IMR-90 (cell line): ENCODE data around the gene SLC9B2. TPM values are rescaled to one million over a fixed set of nuclear protein-coding genes. Genes with fewer than 3 reads are reported as not detected.

Experiments used
- ATAC-seq: fragments of 200-7000 bp; cut with Tn5 transposase; 2 replicates; pipeline ENCODE4 v1.9.1; 2020; ENCODE audit warnings: low read depth, mild to moderate bottlenecking, moderate library complexity
- BruUV-seq: library from RNA; stranded (reverse); fragments of 400-500 nt; replicated peaks from 2 replicates; lab custom pipeline; 2021; lab: Mats Ljungman, UMichigan
- CTCF ChIA-PET: fragments of 300-600 bp; formaldehyde crosslinking; extraction: SDS; loops from one replicate; lab custom pipeline; 2021; ENCODE audit warnings: antibody characterized with exemption; lab: Yijun Ruan, JAX
- POLR2A ChIA-PET: fragments of 300-600 bp; sonication (Branson Sonifier 250); formaldehyde crosslinking; loops from one replicate; lab custom pipeline; 2022; ENCODE audit warnings: antibody characterized with exemption; ENCODE audit not compliant: unreplicated experiment; lab: Charles Lee
- DNase-seq: peaks from one replicate; pipeline ENCODE4 v3.0.0; 2013
- H2AFZ ChIP-seq: replicated peaks from 2 replicates; pipeline ENCODE3; 2013; ENCODE audit warnings: low read length, mild to moderate bottlenecking; ENCODE audit not compliant: poor library complexity
- H2AK5ac ChIP-seq: 2 replicates; pipeline ENCODE4 v1.6.1; 2013; ENCODE audit warnings: low read depth, low read length, inconsistent platforms
- H2AK9ac ChIP-seq: replicated peaks from 2 replicates; pipeline ENCODE3; 2013; ENCODE audit warnings: mild to moderate bottlenecking, low read depth, low read length, moderate library complexity; ENCODE audit not compliant: poor library complexity
- H2BK120ac ChIP-seq: 2 replicates; pipeline ENCODE4 v1.6.1; 2013; ENCODE audit warnings: low read depth, low read length, inconsistent platforms
- H2BK15ac ChIP-seq: 3 replicates; pipeline ENCODE4 v1.6.1; 2013; ENCODE audit warnings: low read depth, low read length, inconsistent platforms
- H2BK20ac ChIP-seq: 2 replicates; pipeline ENCODE4 v1.6.1; 2013; ENCODE audit warnings: low read depth, mild to moderate bottlenecking, inconsistent platforms, low read length, moderate library complexity
- H2BK5ac ChIP-seq: 2 replicates; pipeline ENCODE4 v1.6.1; 2013; ENCODE audit warnings: mild to moderate bottlenecking, low read depth, low read length, inconsistent platforms; ENCODE audit not compliant: poor library complexity, severe bottlenecking
- H3K14ac ChIP-seq: replicated peaks from 2 replicates; pipeline ENCODE4 v1.6.1; 2013; ENCODE audit warnings: low read depth, low read length, inconsistent platforms
- H3K18ac ChIP-seq: 2 replicates; pipeline ENCODE4 v1.6.1; 2013; ENCODE audit warnings: low read depth, low read length, control low read depth
- H3K23ac ChIP-seq: 2 replicates; pipeline ENCODE4 v1.6.1; 2013; ENCODE audit warnings: low read depth, low read length, inconsistent platforms
- H3K27ac ChIP-seq: 2 replicates; pipeline ENCODE4 v1.5.1; 2013; ENCODE audit warnings: mild to moderate bottlenecking, control low read depth, low read length; ENCODE audit not compliant: insufficient read depth
- H3K27me3 ChIP-seq: 2 replicates; pipeline ENCODE4 v1.6.1; 2013; ENCODE audit warnings: low read length; ENCODE audit not compliant: control insufficient read depth, insufficient read depth
- H3K36me3 ChIP-seq: 2 replicates; pipeline ENCODE4 v1.6.1; 2013; ENCODE audit warnings: low read length, mixed read lengths; ENCODE audit not compliant: control insufficient read depth, insufficient read depth
- H3K4ac ChIP-seq: 2 replicates; pipeline ENCODE4 v1.6.1; 2013; ENCODE audit warnings: low read depth, low read length, inconsistent platforms
- H3K4me1 ChIP-seq: 2 replicates; pipeline ENCODE4 v1.6.1; 2013; ENCODE audit warnings: low read length, mixed read lengths; ENCODE audit not compliant: control insufficient read depth, insufficient read depth
- H3K4me2 ChIP-seq: 2 replicates; pipeline ENCODE4 v1.6.1; 2013; ENCODE audit warnings: low read depth, mild to moderate bottlenecking, control low read depth, low read length, moderate library complexity
- H3K4me3 ChIP-seq: 2 replicates; pipeline ENCODE4 v1.5.1; 2013; ENCODE audit warnings: low read depth, mild to moderate bottlenecking, control low read depth, low read length, moderate library complexity; ENCODE audit not compliant: insufficient read depth
- H3K56ac ChIP-seq: 2 replicates; pipeline ENCODE4 v1.6.1; 2013; ENCODE audit warnings: low read length, inconsistent platforms; ENCODE audit not compliant: insufficient read depth; ENCODE audit errors: extremely low read depth
- H3K79me1 ChIP-seq, 2 experiments: 2 replicates each; pipeline ENCODE4 v1.6.1; 2013; ENCODE audit warnings: low read length in 2 of 2, inconsistent platforms in 1 of 2, low read depth in 1 of 2
- H3K9ac ChIP-seq: 2 replicates; pipeline ENCODE4 v1.6.1; 2013; ENCODE audit warnings: low read depth, low read length, control low read depth
- H3K9me1 ChIP-seq: 2 replicates; pipeline ENCODE4 v1.6.1; 2013; ENCODE audit warnings: low read length, inconsistent platforms; ENCODE audit not compliant: insufficient read depth
- H3K9me3 ChIP-seq: 2 replicates; pipeline ENCODE4 v1.6.1; 2013; ENCODE audit warnings: low read length; ENCODE audit not compliant: control insufficient read depth, insufficient read depth
- H4K20me1 ChIP-seq: 2 replicates; pipeline ENCODE4 v1.6.1; 2013; ENCODE audit warnings: low read length, inconsistent platforms; ENCODE audit not compliant: insufficient read depth
- H4K5ac ChIP-seq: 2 replicates; pipeline ENCODE4 v1.6.1; 2013; ENCODE audit warnings: mild to moderate bottlenecking, low read depth, low read length, control low read depth
- H4K8ac ChIP-seq, 2 experiments: 2 replicates each; pipeline ENCODE4 v1.6.1; 2013; ENCODE audit warnings: low read depth in 2 of 2, low read length in 2 of 2, control low read depth in 1 of 2, inconsistent platforms in 1 of 2
- H4K91ac ChIP-seq: 2 replicates; pipeline ENCODE4 v1.6.1; 2013; ENCODE audit warnings: low read depth, low read length, inconsistent platforms; ENCODE audit not compliant: insufficient read depth
- BHLHE40 ChIP-seq: fragments of 150-350 bp; IDR thresholded peaks from 2 replicates; pipeline ENCODE4 v1.6.1; 2016; ENCODE audit warnings: mild to moderate bottlenecking, low read depth, low read length
- CEBPB ChIP-seq: IDR thresholded peaks from 2 replicates; pipeline ENCODE4 v1.6.1; 2012; ENCODE audit warnings: low read depth, low read length, improper control_type of control experiment
- CHD1 ChIP-seq: IDR thresholded peaks from 2 replicates; pipeline ENCODE4 v1.6.1; 2012; ENCODE audit warnings: low read depth, low read length, improper control_type of control experiment
- FOS ChIP-seq: fragments of 150-350 bp; IDR thresholded peaks from 2 replicates; pipeline ENCODE4 v1.6.1; 2016; ENCODE audit warnings: low read depth, low read length
- MAFK ChIP-seq: IDR thresholded peaks from 2 replicates; pipeline ENCODE4 v1.6.1; 2012; ENCODE audit warnings: low read depth, low read length, improper control_type of control experiment
- MAZ ChIP-seq: IDR thresholded peaks from 2 replicates; pipeline ENCODE4 v1.6.1; 2012; ENCODE audit warnings: low read depth, mild to moderate bottlenecking, low read length, improper control_type of control experiment, moderate library complexity, borderline replicate concordance
- MXI1 ChIP-seq: IDR thresholded peaks from 2 replicates; pipeline ENCODE4 v1.6.1; 2012; ENCODE audit warnings: low read depth, mild to moderate bottlenecking, low read length, moderate library complexity, borderline replicate concordance
- NFE2L2 ChIP-seq: fragments of 150-350 bp; IDR thresholded peaks from 2 replicates; pipeline ENCODE4 v1.6.1; 2016; ENCODE audit warnings: low read depth, mild to moderate bottlenecking, low read length
- POLR2A ChIP-seq: IDR thresholded peaks from 2 replicates; pipeline ENCODE4 v1.6.1; 2012; ENCODE audit warnings: mild to moderate bottlenecking, low read depth, low read length
- RAD21 ChIP-seq: IDR thresholded peaks from 2 replicates; pipeline ENCODE4 v1.6.1; 2012; ENCODE audit warnings: low read length, improper control_type of control experiment
- RCOR1 ChIP-seq: IDR thresholded peaks from 2 replicates; pipeline ENCODE4 v1.6.1; 2012; ENCODE audit warnings: mild to moderate bottlenecking, low read length, improper control_type of control experiment; ENCODE audit not compliant: insufficient replicate concordance
- RFX5 ChIP-seq: IDR thresholded peaks from 2 replicates; pipeline ENCODE4 v1.8.0; 2012; ENCODE audit warnings: low read depth, mild to moderate bottlenecking, low read length, moderate library complexity
- SMC3 ChIP-seq: fragments of 150-350 bp; IDR thresholded peaks from 2 replicates; pipeline ENCODE4 v1.6.1; 2016; ENCODE audit warnings: low read depth, mild to moderate bottlenecking, antibody characterized with exemption, low read length, moderate library complexity
- USF2 ChIP-seq: fragments of 150-350 bp; IDR thresholded peaks from 2 replicates; pipeline ENCODE4 v1.6.1; 2017; ENCODE audit warnings: mild to moderate bottlenecking, antibody characterized with exemption, low read length, low read depth
- WGBS, 2 experiments: methylation state at CpG; one replicate each; pipeline versions ENCODE4 v1.1.5 to v1.1.7; 2013; ENCODE audit warnings: missing lambda C conversion rate in 2 of 2; ENCODE audit not compliant: insufficient read length in 1 of 2; ENCODE audit errors: extremely low coverage in 2 of 2; 5-methylcytosine and 5-hydroxymethylcytosine counted together
- dilution Hi-C: fragments of 300-500 bp; cut with HindIII; formaldehyde crosslinking; loops from one replicate; pipeline ENCODE4 v1.14.3; 2018; ENCODE audit warnings: low sequenced_read_pairs; ENCODE audit not compliant: unreplicated experiment
- in situ Hi-C: fragments of 300-500 bp; cut with MboI; formaldehyde crosslinking; loops from 3 replicates; pipeline ENCODE4 v1.14.3; 2019; ENCODE audit warnings: low sequenced_read_pairs, inconsistent platforms, mixed read lengths
- intact Hi-C: fragments of 100-400 bp; cut with micrococcal nuclease; formaldehyde crosslinking; loops from 2 replicates; pipeline ENCODE4 v1.10.0; 2022
- polyA plus RNA-seq, 3 experiments: library from polyadenylated mRNA; depleted of rRNA; stranded (reverse); fragments of >200 nt; gene quantifications; 2 replicates each; pipeline ENCODE4 v1.2.3, GENCODE V29; 2012; ENCODE audit warnings: low replicate concordance in 1 of 3
- total RNA-seq: library from RNA; depleted of rRNA; stranded (reverse); fragments of >200 nt; gene quantifications from 2 replicates; pipeline ENCODE4 v1.2.3, GENCODE V29; 2012
- TF ChIP-seq, protein P1 (sequence below): conservative IDR thresholded peaks from 2 replicates; pipeline ENCODE4 v1.5.1; 2012; ENCODE audit warnings: mild to moderate bottlenecking, low read depth, low read length, improper control_type of control experiment
- TF ChIP-seq, protein P2 (sequence below): fragments of 150-350 bp; IDR thresholded peaks from 2 replicates; pipeline ENCODE4 v1.6.1; 2016; ENCODE audit warnings: low read depth, mild to moderate bottlenecking, low read length, moderate library complexity, borderline replicate concordance

Gene SLC9B2
- total and polyA plus RNA-seq, 2 of the 4 experiments (the other 2 are of a cell fraction) = 5.7 to 9.0 TPM

- H3K4me2 ChIP-seq = no peak overlapping the region
- H3K18ac ChIP-seq = no peak overlapping the region
- CTCF ChIA-PET = interaction anchor here (1.2 kb wide), 1 partner anchor 15 kb away, joined by 4 read pairs; no protein-coding TSS in a partner anchor
- H2AFZ ChIP-seq = no peak overlapping the region
- peaks cover 15 to 21% of the 10 kb centered on the region in 2 experiments for H3K79me1 ChIP-seq
- H3K9me1 ChIP-seq = peaks cover 4% of the 10 kb centered on the region
- no peak overlapping the region for H4K5ac ChIP-seq
- dilution Hi-C loops (no loop called here), intact Hi-C loops (loop anchor here (10.0 kb wide), 1 partner anchor 750 kb away; the partner anchor contains the start of gene SLC39A8), in situ Hi-C loops (loop anchor here (10.0 kb wide), 1 partner anchor 650 kb away; no protein-coding TSS in a partner anchor)
- ATAC-seq (no peak), DNase-seq (no peak)
- TF ChIP-seq, protein P1, sequence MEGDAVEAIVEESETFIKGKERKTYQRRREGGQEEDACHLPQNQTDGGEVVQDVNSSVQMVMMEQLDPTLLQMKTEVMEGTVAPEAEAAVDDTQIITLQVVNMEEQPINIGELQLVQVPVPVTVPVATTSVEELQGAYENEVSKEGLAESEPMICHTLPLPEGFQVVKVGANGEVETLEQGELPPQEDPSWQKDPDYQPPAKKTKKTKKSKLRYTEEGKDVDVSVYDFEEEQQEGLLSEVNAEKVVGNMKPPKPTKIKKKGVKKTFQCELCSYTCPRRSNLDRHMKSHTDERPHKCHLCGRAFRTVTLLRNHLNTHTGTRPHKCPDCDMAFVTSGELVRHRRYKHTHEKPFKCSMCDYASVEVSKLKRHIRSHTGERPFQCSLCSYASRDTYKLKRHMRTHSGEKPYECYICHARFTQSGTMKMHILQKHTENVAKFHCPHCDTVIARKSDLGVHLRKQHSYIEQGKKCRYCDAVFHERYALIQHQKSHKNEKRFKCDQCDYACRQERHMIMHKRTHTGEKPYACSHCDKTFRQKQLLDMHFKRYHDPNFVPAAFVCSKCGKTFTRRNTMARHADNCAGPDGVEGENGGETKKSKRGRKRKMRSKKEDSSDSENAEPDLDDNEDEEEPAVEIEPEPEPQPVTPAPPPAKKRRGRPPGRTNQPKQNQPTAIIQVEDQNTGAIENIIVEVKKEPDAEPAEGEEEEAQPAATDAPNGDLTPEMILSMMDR = no peak
- TF ChIP-seq FOS (no peak), CHD1 (no peak), USF2 (no peak), BHLHE40 (no peak), POLR2A (no peak), RCOR1 (no peak), MXI1 (no peak), MAFK (no peak), RAD21 (no peak), MAZ (no peak), NFE2L2 (no peak), CEBPB (no peak), SMC3 (no peak), RFX5 (no peak)
- TF ChIP-seq, protein P2, sequence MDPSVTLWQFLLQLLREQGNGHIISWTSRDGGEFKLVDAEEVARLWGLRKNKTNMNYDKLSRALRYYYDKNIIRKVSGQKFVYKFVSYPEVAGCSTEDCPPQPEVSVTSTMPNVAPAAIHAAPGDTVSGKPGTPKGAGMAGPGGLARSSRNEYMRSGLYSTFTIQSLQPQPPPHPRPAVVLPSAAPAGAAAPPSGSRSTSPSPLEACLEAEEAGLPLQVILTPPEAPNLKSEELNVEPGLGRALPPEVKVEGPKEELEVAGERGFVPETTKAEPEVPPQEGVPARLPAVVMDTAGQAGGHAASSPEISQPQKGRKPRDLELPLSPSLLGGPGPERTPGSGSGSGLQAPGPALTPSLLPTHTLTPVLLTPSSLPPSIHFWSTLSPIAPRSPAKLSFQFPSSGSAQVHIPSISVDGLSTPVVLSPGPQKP = no peak
- H2AK5ac ChIP-seq = no peak overlapping the region
- no peak overlapping the region for H3K23ac ChIP-seq
- H3K56ac ChIP-seq = no peak overlapping the region
- no peak overlapping the region for H2BK120ac ChIP-seq
- no peak overlapping the region for H3K4ac ChIP-seq
- H3K4me1 ChIP-seq = peaks cover 7% of the 10 kb centered on the region
- no peak overlapping the region for H4K91ac ChIP-seq
- peaks cover 11% of the 10 kb centered on the region for H3K36me3 ChIP-seq
- no peaks in the 10 kb centered on the region for H4K20me1 ChIP-seq
- no peak overlapping the region for H4K8ac ChIP-seq
- no peak overlapping the region for H2BK15ac ChIP-seq
- WGBS, 2 experiments = 92% methylated on average over 2 of the region's 3 CpGs; no CpG with 5 or more reads in 1 of the 2 experiments
- BruUV-seq = no TSS peak
- no peak overlapping the region for H2AK9ac ChIP-seq
- H3K27ac ChIP-seq = no peak overlapping the region
- H3K27me3 ChIP-seq = no peaks in the 10 kb centered on the region
- no peak overlapping the region for H2BK20ac ChIP-seq
- H3K9me3 ChIP-seq = no peaks in the 10 kb centered on the region
- H3K14ac ChIP-seq = no peak overlapping the region
- POLR2A ChIA-PET = no interaction called here
- H3K9ac ChIP-seq = no peak overlapping the region
- no peak overlapping the region for H3K4me3 ChIP-seq
- H2BK5ac ChIP-seq = no peak overlapping the region
Observed at GRCh38 chr4:103095080-103095479, 18.5 kb upstream of the SLC9B2 start.
